MM.1S (cell line): ENCODE data around the gene PRSS56.

ENCODE experiments used
- DNase-seq: peaks from one replicate; pipeline ENCODE4 v3.0.0-alpha.2; 2015
- H2AFZ ChIP-seq: fragments of 300-600 bp; sonication (generic); 2 replicates; pipeline ENCODE4 v1.6.0; 2016; ENCODE audit warnings: antibody characterized with exemption, low read length
- H3F3A ChIP-seq: fragments of 300-600 bp; sonication (generic); 2 replicates; pipeline ENCODE4 v1.6.1; 2016; ENCODE audit warnings: mild to moderate bottlenecking, antibody characterized with exemption, low read length, moderate library complexity, mixed read lengths; ENCODE audit not compliant: insufficient read depth
- H3K27ac ChIP-seq: fragments of 300-600 bp; sonication (generic); 2 replicates; pipeline ENCODE4 v1.5.1; 2016; ENCODE audit warnings: mild to moderate bottlenecking, low read length
- H3K27me3 ChIP-seq: fragments of 300-600 bp; sonication (generic); replicated peaks from 2 replicates; pipeline ENCODE4 v1.6.0; 2016; ENCODE audit warnings: low read length; ENCODE audit not compliant: insufficient read depth
- H3K36me3 ChIP-seq: fragments of 300-600 bp; sonication (generic); replicated peaks from 2 replicates; pipeline ENCODE4 v1.6.1; 2016; ENCODE audit warnings: mild to moderate bottlenecking, low read length, mixed read lengths; ENCODE audit not compliant: insufficient read depth
- H3K4me1 ChIP-seq: fragments of 300-600 bp; sonication (generic); 2 replicates; pipeline ENCODE4 v1.6.1; 2016; ENCODE audit warnings: low read length, mixed read lengths
- H3K4me2 ChIP-seq: fragments of 300-600 bp; sonication (generic); 2 replicates; pipeline ENCODE4 v1.6.0; 2016; ENCODE audit warnings: low read depth, low read length
- H3K4me3 ChIP-seq: fragments of 300-600 bp; sonication (generic); 2 replicates; pipeline ENCODE4 v1.5.1; 2016; ENCODE audit warnings: low read length, mixed read lengths
- H3K79me2 ChIP-seq: fragments of 300-600 bp; sonication (generic); 2 replicates; pipeline ENCODE4 v1.6.1; 2016; ENCODE audit warnings: mixed run types, low read length, mixed read lengths
- H3K9ac ChIP-seq: fragments of 300-600 bp; sonication (generic); 2 replicates; pipeline ENCODE4 v1.6.1; 2016; ENCODE audit warnings: low read length, mixed read lengths
- H3K9me2 ChIP-seq: fragments of 300-600 bp; sonication (generic); replicated peaks from 2 replicates; pipeline ENCODE4 v1.6.1; 2016; ENCODE audit warnings: mild to moderate bottlenecking, low read length, mixed read lengths; ENCODE audit not compliant: insufficient read depth
- H3K9me3 ChIP-seq: fragments of 300-600 bp; sonication (generic); replicated peaks from 2 replicates; pipeline ENCODE4 v1.6.1; 2016; ENCODE audit warnings: mild to moderate bottlenecking, low read length, mixed read lengths; ENCODE audit not compliant: insufficient read depth
- H4K20me1 ChIP-seq: fragments of 300-600 bp; sonication (generic); 2 replicates; pipeline ENCODE4 v1.6.1; 2016; ENCODE audit warnings: mild to moderate bottlenecking, low read length, moderate library complexity, mixed read lengths; ENCODE audit not compliant: insufficient read depth
- EZH2 ChIP-seq: fragments of 300-600 bp; sonication (generic); optimal IDR thresholded peaks from 2 replicates; pipeline ENCODE3; 2017; ENCODE audit warnings: low read depth, mild to moderate bottlenecking, antibody characterized with exemption, low read length, mixed read lengths
- EZH2phosphoT487 ChIP-seq: fragments of 300-600 bp; sonication (generic); IDR thresholded peaks from 2 replicates; pipeline ENCODE4 v1.6.1; 2018; ENCODE audit warnings: antibody characterized with exemption, low read length
- TF ChIP-seq, protein P1 (sequence below): fragments of 300-600 bp; sonication (generic); IDR thresholded peaks from 2 replicates; pipeline ENCODE4 v1.5.1; 2016; ENCODE audit warnings: antibody characterized with exemption, low read length, mixed read lengths

Gene PRSS56

DNA sequence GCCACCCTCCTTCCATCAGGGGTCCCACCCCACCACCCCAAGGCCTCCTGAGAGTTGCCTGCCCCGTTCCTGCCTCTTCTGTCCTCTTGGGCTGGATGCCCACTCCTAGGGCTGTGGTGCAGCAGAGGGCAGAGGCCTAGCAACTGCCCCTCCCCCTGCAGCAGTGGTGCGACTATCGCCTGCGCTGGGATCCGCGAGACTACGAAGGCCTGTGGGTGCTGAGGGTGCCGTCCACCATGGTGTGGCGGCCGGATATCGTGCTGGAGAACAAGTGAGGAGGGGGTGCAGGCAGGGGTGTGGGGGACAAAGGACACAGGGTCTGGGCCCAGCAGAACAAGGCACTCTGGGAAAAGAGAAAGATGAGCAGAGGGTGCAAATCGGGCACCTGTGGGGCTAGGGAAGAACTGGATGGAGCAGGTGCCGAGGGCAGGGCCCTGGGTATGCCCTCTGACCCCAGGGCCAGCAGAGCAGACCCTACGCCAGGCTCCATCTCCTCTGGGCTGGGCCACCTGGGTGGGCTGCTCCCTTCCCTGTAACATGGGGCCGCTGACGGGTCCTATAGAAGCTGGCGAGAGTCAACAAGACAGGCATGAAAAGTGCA is 20.4 kb downstream of the PRSS56 start:
- no peaks in the 10 kb centered on the region for H3F3A ChIP-seq
- no peaks in the 10 kb centered on the region for H3K36me3 ChIP-seq
- no peak overlapping the region for H3K4me2 ChIP-seq
- H3K4me3 ChIP-seq, result no peak overlapping the region
- H3K79me2 ChIP-seq, result no peaks in the 10 kb centered on the region
- TF ChIP-seq, protein P1, sequence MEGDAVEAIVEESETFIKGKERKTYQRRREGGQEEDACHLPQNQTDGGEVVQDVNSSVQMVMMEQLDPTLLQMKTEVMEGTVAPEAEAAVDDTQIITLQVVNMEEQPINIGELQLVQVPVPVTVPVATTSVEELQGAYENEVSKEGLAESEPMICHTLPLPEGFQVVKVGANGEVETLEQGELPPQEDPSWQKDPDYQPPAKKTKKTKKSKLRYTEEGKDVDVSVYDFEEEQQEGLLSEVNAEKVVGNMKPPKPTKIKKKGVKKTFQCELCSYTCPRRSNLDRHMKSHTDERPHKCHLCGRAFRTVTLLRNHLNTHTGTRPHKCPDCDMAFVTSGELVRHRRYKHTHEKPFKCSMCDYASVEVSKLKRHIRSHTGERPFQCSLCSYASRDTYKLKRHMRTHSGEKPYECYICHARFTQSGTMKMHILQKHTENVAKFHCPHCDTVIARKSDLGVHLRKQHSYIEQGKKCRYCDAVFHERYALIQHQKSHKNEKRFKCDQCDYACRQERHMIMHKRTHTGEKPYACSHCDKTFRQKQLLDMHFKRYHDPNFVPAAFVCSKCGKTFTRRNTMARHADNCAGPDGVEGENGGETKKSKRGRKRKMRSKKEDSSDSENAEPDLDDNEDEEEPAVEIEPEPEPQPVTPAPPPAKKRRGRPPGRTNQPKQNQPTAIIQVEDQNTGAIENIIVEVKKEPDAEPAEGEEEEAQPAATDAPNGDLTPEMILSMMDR, result no peak
- TF ChIP-seq EZH2phosphoT487 (no peak), EZH2 (no peak)
- H3K9me2 ChIP-seq, result no peaks in the 10 kb centered on the region
- H4K20me1 ChIP-seq, result no peaks in the 10 kb centered on the region
- H2AFZ ChIP-seq, result no peak overlapping the region
- no peak overlapping the region for H3K9ac ChIP-seq
- DNase-seq, result no peak
- H3K4me1 ChIP-seq, result no peaks in the 10 kb centered on the region
- H3K9me3 ChIP-seq, result no peaks in the 10 kb centered on the region
- H3K27me3 ChIP-seq, result peaks cover 5% of the 10 kb centered on the region; the same call in 1 of the 2 replicates
- no peak overlapping the region for H3K27ac ChIP-seq

DNA sequence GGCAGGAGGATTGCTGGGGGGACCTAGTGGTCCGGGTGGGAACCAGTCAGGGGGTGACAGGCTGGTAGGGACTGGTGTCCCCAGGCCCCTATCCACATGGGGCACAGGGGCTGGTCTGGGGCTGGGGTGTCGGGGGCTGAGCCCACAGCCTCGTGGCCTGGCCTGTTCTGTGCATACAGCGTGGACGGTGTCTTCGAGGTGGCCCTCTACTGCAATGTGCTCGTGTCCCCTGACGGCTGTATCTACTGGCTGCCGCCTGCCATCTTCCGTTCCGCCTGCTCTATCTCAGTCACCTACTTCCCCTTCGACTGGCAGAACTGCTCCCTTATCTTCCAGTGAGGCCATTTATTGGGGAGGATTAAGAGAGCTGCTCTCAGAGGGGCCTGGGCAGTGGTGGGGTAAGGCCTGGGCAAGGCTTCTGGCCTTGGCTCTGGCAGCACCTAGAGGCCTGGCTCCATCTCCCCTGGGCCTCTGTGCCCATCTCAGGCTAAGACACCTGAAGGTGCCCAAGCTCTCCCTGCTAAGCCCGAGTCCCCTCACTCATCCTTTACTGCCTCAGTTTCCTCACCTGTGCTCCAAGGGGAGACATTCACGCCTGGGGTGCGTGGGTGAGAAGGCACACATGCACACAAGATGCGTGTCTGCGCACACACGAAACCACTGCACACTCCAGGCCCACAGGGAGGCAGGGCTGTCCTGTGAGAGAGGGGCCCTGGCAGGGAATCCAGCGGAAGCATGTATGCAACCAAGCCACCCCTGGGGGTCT is 21.2 kb downstream of the PRSS56 start:
- Histone ChIP-seq H3F3A (no peaks in the 10 kb centered on the region), H3K27ac (no peak overlapping the region)

DNA sequence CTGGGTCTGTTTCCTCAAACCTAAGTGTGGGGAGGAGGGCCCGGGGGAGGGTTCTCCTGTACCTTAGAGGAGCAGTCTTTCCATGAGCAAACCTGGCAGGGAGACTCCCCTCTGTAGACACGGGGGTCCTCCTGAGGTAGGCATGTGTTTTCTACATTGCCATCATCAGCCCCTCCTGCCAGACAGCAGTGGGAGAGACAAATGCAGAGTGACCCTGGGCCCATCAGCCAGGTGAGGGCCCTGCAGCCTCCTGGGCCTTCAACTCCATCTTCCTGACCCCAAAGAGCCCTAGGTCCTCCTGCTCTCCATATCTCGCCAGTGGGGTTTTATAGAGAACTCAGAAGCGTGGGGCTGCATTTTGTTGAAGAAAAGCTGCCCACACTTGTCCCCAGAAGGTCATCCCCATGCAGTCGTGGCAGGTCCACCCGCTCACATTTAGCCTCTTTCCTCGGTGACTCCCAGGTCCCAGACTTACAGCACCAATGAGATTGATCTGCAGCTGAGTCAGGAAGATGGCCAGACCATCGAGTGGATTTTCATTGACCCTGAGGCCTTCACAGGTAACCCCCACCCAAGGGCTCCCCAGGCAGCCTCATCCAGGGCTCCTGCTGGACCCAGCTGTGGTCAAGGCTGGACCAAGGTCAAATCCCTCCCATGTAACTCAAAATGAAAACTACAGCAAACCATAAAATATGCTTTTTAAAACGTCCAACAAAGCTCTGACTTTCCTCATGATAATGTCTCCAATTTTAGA is 21.9 kb downstream of the PRSS56 start:
- no peaks in the 10 kb centered on the region for H4K20me1 ChIP-seq
- peaks cover 5% of the 10 kb centered on the region; the same call in 1 of the 2 replicates for H3K27me3 ChIP-seq
- TF ChIP-seq, protein P1, result no peak
- TF ChIP-seq EZH2phosphoT487, result no peak
- TF ChIP-seq EZH2, result no peak
- no peak overlapping the region for H3K9ac ChIP-seq
- H3K4me2 ChIP-seq, result no peak overlapping the region
- H3K4me1 ChIP-seq, result no peaks in the 10 kb centered on the region
- no peaks in the 10 kb centered on the region for H3K79me2 ChIP-seq
- no peaks in the 10 kb centered on the region for H3K36me3 ChIP-seq
- H2AFZ ChIP-seq, result no peak overlapping the region
- DNase-seq, result no peak
- no peak overlapping the region for H3K27ac ChIP-seq
- H3K4me3 ChIP-seq, result no peak overlapping the region
- no peaks in the 10 kb centered on the region for H3K9me3 ChIP-seq
- H3K9me2 ChIP-seq, result no peaks in the 10 kb centered on the region
- no peaks in the 10 kb centered on the region for H3F3A ChIP-seq

More for the DNA sequence above, 21.2 kb downstream of the PRSS56 start:
- no peak for DNase-seq
- Histone ChIP-seq H3K4me2 (no peak overlapping the region), H3K4me1 (no peaks in the 10 kb centered on the region), H3K9ac (no peak overlapping the region), H3K9me3 (no peaks in the 10 kb centered on the region), H3K79me2 (no peaks in the 10 kb centered on the region), H3K9me2 (no peaks in the 10 kb centered on the region), H3K4me3 (no peak overlapping the region), H3K36me3 (no peaks in the 10 kb centered on the region), H3K27me3 (peaks cover 5% of the 10 kb centered on the region; the same call in 1 of the 2 replicates), H2AFZ (no peak overlapping the region), H4K20me1 (no peaks in the 10 kb centered on the region)
- TF ChIP-seq, protein P1, result no peak
- TF ChIP-seq EZH2phosphoT487 (no peak), EZH2 (no peak)
